Measurements from ENCODE around the gene TRAF4. TPM values are rescaled to one million over a fixed set of nuclear protein-coding genes. Genes with fewer than 3 reads are reported as not detected.

TRAF4 gene, protein sequence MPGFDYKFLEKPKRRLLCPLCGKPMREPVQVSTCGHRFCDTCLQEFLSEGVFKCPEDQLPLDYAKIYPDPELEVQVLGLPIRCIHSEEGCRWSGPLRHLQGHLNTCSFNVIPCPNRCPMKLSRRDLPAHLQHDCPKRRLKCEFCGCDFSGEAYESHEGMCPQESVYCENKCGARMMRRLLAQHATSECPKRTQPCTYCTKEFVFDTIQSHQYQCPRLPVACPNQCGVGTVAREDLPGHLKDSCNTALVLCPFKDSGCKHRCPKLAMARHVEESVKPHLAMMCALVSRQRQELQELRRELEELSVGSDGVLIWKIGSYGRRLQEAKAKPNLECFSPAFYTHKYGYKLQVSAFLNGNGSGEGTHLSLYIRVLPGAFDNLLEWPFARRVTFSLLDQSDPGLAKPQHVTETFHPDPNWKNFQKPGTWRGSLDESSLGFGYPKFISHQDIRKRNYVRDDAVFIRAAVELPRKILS
- 28.2 and 38.3 TPM in 2 replicates for total RNA-seq

DNA sequence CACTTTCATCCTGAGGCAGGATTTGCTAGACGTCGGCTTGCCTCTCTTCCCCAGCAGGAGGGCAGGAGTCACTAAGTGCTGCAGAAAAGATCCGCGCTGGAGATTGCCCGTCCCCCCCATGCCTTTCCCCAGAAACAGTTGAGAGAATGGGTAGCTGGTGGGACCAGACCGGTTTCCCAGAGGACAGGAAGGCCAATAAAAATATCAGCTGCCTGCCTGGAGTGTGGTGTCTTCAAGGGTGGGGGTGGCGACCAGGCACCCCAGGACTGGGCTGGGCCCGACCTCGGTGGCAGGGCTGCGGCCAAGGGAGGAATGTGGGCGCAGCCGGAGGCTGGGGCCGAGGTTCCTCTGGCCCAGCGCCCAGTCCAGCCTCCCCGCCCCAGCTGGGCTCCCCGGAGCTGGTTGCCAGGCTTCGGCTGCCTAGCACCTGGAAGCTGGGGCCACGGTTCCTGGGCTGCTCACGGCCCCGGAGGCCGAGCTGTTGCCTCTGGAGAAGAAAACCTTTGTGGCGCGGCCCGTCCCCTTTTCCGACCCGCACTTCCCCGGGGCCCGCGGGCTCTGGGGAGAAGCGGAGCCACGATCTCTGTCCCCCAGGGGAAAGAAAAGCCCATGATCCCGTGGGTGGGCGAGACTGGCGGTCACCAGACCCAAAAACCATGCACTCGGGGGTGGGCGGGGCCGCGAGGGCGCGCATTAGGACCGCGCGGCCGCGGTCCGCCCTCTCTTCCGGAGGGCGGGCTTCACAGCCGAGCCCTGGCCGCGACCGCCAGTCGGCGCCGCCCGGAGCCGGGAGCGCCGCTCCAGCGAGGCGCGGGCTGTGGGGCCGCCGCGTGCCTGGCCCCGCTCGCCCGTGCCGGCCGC lies at the start of gene TRAF4:
Gene TRAF4, plus strand, starts transcription at position 769 of the 861 bp plus-strand sequence. CDS start 102 bp downstream, outside the sequence.

DNA sequence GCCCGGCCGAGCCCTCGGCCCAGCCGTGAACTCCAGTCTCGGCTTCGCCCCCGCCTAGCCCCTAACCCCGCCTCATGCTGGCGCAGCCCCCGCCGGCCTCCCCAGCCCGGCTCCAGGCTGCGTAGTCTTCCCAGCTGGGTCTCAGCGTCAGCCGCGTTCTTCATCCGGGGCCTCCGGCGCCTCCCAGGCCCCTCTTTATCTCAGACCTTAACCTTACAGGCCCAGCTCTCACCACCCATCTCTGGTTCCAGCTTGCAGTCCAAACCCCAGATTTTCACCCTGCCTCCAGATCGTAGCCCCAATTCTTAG lies 32.1 kb upstream of the TRAF4 start, which contains the start of gene PROCA1:
Gene PROCA1, minus strand, starts transcription at position 166 of the 309 bp plus-strand sequence. CDS start 228 bp downstream, outside the sequence.

DNA sequence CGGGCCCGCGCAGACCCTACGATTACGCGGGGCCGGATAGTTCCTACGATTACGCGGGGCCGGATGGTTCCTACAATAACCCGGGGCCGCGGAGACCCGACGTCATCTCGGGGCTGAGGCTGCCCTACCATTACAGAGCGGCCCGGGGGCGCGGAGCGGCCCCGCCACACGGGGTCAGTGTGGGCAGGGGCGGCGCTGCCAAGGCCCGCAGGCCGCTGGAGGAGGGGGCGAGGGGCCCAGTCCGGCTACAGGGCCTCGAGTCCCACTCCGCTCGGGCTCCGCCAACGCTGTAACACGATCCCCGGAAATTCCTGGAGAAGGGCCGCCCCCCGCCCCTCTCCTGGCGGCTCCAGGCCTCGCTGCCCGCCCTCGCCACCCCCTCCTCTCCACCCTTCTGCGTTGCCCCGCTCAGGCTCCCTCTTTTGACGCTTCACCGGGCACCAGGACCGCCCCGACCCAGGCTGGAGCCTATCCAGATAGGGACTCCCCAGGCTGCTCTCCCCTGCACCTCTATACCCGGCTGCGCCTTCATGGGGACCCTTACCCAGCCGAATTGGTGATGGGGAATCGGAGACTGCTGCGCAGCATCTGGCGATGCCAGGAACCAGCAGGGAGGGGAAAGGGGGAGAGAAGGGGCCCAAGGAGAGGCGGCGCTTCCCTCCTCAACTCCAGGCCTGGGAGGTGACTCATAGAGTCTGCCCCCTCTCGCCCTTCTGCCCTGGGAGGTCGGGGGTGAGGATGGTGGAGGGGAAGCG lies 26.1 kb upstream of the TRAF4 start, which contains the start of gene RAB34:
Gene RAB34, minus strand, starts transcription at position 291 of the 755 bp plus-strand sequence. CDS start 602 bp downstream, outside the sequence.

DNA sequence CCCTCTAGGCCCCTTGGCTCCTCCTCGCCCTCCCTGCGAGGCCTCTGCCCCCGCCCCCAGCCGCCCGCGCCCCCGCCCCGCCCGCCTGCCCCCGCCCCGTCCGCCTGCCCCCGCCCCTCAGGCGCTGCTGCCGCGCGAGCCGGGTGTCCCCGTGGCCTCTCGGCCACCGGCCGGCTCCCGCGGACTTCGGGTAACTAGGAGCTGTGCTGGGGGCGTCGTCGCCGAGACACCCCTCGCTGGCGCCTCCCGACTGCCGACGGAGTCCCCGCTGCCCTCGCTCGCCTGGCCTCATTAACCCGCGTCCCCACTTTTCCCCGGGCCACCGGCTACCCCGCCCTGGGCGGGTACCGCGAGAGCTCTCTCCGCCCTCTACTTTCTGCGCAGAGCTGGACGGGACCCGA lies 17.6 kb upstream of the TRAF4 start, which contains the start of gene TLCD1:
Gene TLCD1, minus strand, starts transcription at position 8 of the 401 bp plus-strand sequence. CDS start 136 bp downstream, outside the sequence.

DNA sequence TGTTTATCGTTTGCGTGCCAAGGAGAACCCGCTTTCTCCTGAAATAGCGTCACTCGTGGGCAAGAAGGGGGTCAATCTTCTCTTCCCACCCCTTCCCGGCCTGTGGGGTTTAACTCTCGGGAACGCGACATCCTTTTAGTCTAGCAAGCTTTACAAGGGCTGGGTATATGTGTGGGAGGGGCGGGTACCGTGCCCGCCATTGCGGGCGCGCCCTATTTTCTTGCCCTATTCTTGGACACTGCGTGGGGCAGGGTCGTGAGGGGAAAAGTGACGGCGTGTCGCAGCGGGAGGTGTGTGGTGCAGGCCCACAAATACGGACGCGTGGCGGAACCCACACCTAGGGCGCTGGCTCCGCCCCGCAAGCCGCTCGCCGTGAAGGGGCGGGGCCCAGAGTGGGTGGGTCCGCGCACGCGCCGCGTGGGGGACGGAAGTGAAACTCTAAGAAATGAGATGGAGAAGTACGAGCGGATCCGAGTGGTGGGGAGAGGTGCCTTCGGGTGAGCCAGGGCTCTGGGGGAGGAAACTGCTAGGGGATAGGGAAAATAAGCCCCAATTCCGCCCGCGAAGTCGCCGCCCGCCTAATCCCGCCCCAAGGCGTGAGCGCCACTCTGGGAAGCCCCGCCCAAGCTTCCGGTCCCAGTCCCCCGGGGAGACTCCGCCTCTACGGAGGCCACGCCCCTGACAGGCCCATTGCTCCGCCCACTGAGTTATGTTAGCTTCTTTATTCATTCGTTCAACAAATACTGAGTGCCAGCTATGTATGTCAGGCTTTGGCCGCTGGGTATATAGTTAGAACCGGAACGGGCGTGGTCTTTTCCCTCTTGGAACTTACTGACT lies 15.2 kb upstream of the TRAF4 start, which contains the start of gene NEK8:
Gene NEK8, plus strand, starts transcription at position 425 of the 837 bp plus-strand sequence. Its CDS starts 26 bp downstream, at position 451.

Other genes with a start within 250 kb of the TRAF4 start
- gene FOXN1, start 237.7 kb upstream of the TRAF4 start, total RNA-seq = not detected in 2 replicates
- 31.1 and 37.2 TPM in 2 replicates for gene UNC119, start 191.4 kb upstream of the TRAF4 start, total RNA-seq
- 57.8 and 64.9 TPM in 2 replicates for gene PIGS, start 172.5 kb upstream of the TRAF4 start, total RNA-seq
- 102 and 110 TPM in 2 replicates for gene ALDOC, start 167.1 kb upstream of the TRAF4 start, total RNA-seq
- 43.2 and 48.1 TPM in 2 replicates for gene SPAG5, start 145.0 kb upstream of the TRAF4 start, total RNA-seq
- 0.35 and 0.58 TPM in 2 replicates for gene RSKR, start 129.8 kb upstream of the TRAF4 start, total RNA-seq
- gene BLTP2, start 98.9 kb upstream of the TRAF4 start, total RNA-seq = 88.2 and 114 TPM in 2 replicates
- gene SDF2, start 82.1 kb upstream of the TRAF4 start, total RNA-seq = 49.6 and 55.3 TPM in 2 replicates
- 19.6 and 24.1 TPM in 2 replicates for gene SUPT6H, start 81.8 kb upstream of the TRAF4 start, total RNA-seq
- 0.18 and 2.3 TPM in 2 replicates for gene PROCA1, start 32.1 kb upstream of the TRAF4 start, total RNA-seq
- 403 and 461 TPM in 2 replicates for gene RAB34, start 26.1 kb upstream of the TRAF4 start, total RNA-seq
- 511 and 592 TPM in 2 replicates for gene RPL23A, start 24.0 kb upstream of the TRAF4 start, total RNA-seq
- 10.4 and 10.8 TPM in 2 replicates for gene TLCD1, start 17.8 kb upstream of the TRAF4 start, total RNA-seq
- 2.1 and 34.3 TPM in 2 replicates for gene NEK8, start 15.2 kb upstream of the TRAF4 start, total RNA-seq
- 4.8 and 6.6 TPM in 2 replicates for gene FAM222B, start 98.8 kb downstream of the TRAF4 start, total RNA-seq
- gene ERAL1, start 111.0 kb downstream of the TRAF4 start, total RNA-seq = 56.0 and 102 TPM in 2 replicates
- gene FLOT2, start 153.7 kb downstream of the TRAF4 start, total RNA-seq = 60.4 and 66.9 TPM in 2 replicates
- 2.6 and 3.7 TPM in 2 replicates for gene DHRS13, start 159.1 kb downstream of the TRAF4 start, total RNA-seq
- gene PHF12, start 207.5 kb downstream of the TRAF4 start, total RNA-seq = 14.0 and 17.0 TPM in 2 replicates

All from myometrial cell (primary cell).